Gastroesophageal sphincter (tissue), 3 donors: ENCODE measurements around the gene FHIT.

ENCODE experiments used
- CTCF ChIP-seq, 4 experiments: fragments of 200-600 bp in 2 of 4; fragments of 450-650 bp in 2 of 4; sonication (generic) in 1 of 4; IDR thresholded peaks; one replicate each; pipeline ENCODE4 v1.5.1; 2017 to 2019; ENCODE audit warnings: antibody characterized with exemption in 4 of 4, mild to moderate bottlenecking in 2 of 4, moderate library complexity in 2 of 4
- POLR2A ChIP-seq, 2 donors: fragments of 450-650 bp; IDR thresholded peaks; one replicate each; pipeline ENCODE4 v1.6.1; 2017; ENCODE audit warnings: antibody characterized with exemption in 2 of 2, mild to moderate bottlenecking in 2 of 2, moderate library complexity in 1 of 2
- POLR2AphosphoS5 ChIP-seq: sonication (generic); formaldehyde crosslinking; IDR thresholded peaks from one replicate; pipeline ENCODE4 v1.6.1; 2017; ENCODE audit warnings: antibody characterized with exemption

DNA sequence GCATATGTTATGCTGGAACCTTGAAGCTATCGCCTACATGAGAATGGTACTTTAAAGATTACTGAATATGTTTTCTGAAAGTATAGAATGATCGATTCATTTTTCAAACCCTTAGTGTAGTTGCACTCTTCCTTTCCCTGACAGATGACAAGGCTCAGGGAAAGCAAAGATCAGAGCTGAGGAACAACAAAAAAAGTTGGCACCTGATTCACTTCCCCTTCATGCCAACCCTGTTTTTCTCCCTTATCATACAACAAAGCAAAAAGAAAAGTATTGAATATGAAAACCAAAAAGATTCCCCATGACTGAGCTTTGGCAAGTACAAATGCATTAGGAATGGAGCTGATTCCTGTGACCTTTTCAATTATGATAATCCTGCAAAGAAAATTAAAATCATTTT, 1012.7 kb downstream of the FHIT start:
- no peak for TF ChIP-seq CTCF (IDR thresholded peaks at IDR 0.05)
- TF ChIP-seq POLR2A (IDR thresholded peaks at IDR 0.05) = no peak
- no peak for TF ChIP-seq POLR2AphosphoS5
